ENCODE results near the gene MYH11. TPM values are rescaled to one million over a fixed set of nuclear protein-coding genes. Genes with fewer than 3 reads are reported as not detected.
A peak's percentile ranks its signal among the peaks of the same experiment; 100 is the strongest.

The MYH11 gene
- total and polyA plus RNA-seq, 10 donors = 9.6 to 135 (median 110) TPM

DNA sequence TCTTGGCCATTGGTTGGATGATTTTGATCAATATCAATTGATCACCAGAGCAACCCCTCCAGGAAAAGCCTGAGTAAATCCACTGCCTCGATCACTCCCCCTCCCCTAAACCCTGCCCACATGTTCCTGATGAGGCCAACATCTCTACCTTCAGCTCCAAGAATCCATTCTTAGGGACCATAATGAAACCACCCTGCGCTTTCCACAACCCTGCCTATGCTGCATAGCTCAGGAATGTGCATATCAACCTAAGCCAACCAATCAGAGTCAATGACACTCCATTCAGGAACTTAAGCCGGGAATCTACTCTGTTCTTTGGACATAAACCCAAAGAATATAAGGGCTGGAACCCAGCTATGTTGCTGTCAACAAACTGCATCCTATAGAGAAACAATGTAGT lies 86.3 kb downstream of the MYH11 start:
- Histone ChIP-seq H3K4me3 (no peak overlapping the region), H3K27ac (peak overlapping the region in 6 of 8 donors; percentile 15 to 74 (median 54)), H3K4me1 (peaks cover 0 to 9% (median 3%) of the 10 kb centered on the region in 6 donors), H3K36me3 (no peaks in the 10 kb centered on the region), H3K9me3 (peaks cover 0 to 5% (median 0%) of the 10 kb centered on the region in 8 donors), H3K27me3 (replicated peaks in 1 of 7) (no peaks in the 10 kb centered on the region)
- intact Hi-C loops (cut with DNase I; ENCODE audit: low total_unique reads) = no loop called here
- no peak for DNase-seq
- TF ChIP-seq POLR2AphosphoS5 (IDR thresholded peaks at IDR 0.05) = no peak
- TF ChIP-seq, protein P1, sequence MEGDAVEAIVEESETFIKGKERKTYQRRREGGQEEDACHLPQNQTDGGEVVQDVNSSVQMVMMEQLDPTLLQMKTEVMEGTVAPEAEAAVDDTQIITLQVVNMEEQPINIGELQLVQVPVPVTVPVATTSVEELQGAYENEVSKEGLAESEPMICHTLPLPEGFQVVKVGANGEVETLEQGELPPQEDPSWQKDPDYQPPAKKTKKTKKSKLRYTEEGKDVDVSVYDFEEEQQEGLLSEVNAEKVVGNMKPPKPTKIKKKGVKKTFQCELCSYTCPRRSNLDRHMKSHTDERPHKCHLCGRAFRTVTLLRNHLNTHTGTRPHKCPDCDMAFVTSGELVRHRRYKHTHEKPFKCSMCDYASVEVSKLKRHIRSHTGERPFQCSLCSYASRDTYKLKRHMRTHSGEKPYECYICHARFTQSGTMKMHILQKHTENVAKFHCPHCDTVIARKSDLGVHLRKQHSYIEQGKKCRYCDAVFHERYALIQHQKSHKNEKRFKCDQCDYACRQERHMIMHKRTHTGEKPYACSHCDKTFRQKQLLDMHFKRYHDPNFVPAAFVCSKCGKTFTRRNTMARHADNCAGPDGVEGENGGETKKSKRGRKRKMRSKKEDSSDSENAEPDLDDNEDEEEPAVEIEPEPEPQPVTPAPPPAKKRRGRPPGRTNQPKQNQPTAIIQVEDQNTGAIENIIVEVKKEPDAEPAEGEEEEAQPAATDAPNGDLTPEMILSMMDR (IDR thresholded peaks at IDR 0.05 in 8 of 11, conservative IDR thresholded peaks at IDR 0.05 in 3 of 11) = no peak
- TF ChIP-seq POLR2A (IDR thresholded peaks at IDR 0.05) = no peak
- 66 to 82% (median 78%) methylated on average over 3 of the region's 3 CpGs for WGBS, 5 donors

DNA sequence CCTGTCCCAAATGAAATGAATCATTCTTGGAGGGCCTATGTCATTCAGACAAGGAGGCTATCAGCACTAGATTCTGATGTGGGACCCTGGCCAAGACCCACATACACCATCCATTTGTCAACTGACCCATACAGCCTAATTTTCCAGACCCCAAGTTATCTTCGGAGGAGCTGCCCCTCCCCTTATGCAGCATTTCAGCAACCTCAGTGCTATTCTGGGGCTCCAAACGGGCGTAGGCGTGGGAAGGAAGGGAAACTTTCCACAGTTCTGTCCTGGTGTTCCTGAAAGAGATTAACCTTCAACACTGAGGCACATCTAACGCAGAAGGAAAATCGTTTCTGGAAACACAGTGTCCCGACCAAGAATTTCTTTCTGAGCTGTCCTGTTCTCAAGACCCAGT lies 86.7 kb downstream of the MYH11 start:
- Histone ChIP-seq H3K9me3 (peaks cover 0 to 5% (median 0%) of the 10 kb centered on the region in 8 donors), H3K27ac (peak overlapping the region in 6 of 8 donors; percentile 15 to 74 (median 54)), H3K36me3 (no peaks in the 10 kb centered on the region), H3K4me1 (peaks cover 0 to 9% (median 3%) of the 10 kb centered on the region in 6 donors), H3K27me3 (replicated peaks in 1 of 7) (no peaks in the 10 kb centered on the region), H3K4me3 (no peak overlapping the region)
- intact Hi-C loops (cut with DNase I; ENCODE audit: low total_unique reads) = no loop called here
- WGBS, 5 donors = 50 to 78% (median 65%) methylated on average over 7 of the region's 7 CpGs
- TF ChIP-seq POLR2AphosphoS5 (IDR thresholded peaks at IDR 0.05) (peak in 1 of 3 donors; percentile 56), POLR2A (IDR thresholded peaks at IDR 0.05) (no peak)
- DNase-seq = no peak

DNA sequence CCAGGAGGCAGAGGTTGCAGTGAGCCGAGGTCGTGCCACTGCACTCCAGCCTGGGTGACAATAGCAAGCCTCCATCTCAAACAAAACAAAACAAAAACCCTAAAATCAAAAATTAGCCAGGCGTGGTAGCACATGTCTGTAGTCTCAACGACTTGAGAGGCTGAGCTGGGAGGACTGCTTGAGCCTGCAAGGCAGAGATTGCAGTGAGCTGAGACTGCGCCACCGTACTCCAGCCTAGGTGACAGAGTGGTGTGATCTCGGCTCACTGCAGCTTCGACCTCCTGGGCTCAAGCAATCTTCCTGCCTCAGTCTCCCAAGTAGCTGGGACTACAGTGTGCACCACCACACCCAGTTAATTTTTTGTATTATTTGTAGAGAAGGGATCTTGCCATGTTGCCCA lies 87.6 kb downstream of the MYH11 start:
- intact Hi-C loops (cut with DNase I; ENCODE audit: low total_unique reads) = no loop called here
- DNase-seq = no peak
- H3K27me3 ChIP-seq (replicated peaks in 1 of 7) = no peaks in the 10 kb centered on the region
- TF ChIP-seq, protein P1 (IDR thresholded peaks at IDR 0.05 in 8 of 11, conservative IDR thresholded peaks at IDR 0.05 in 3 of 11) = no peak
- TF ChIP-seq POLR2AphosphoS5 (IDR thresholded peaks at IDR 0.05) (no peak), POLR2A (IDR thresholded peaks at IDR 0.05) (no peak)
- H3K4me1 ChIP-seq = peaks cover 0 to 9% (median 3%) of the 10 kb centered on the region in 6 donors
- H3K36me3 ChIP-seq = no peaks in the 10 kb centered on the region
- 89 to 95% (median 92%) methylated on average over 8 of the region's 8 CpGs for WGBS, 5 donors
- peaks cover 0 to 5% (median 0%) of the 10 kb centered on the region in 8 donors for H3K9me3 ChIP-seq
- H3K27ac ChIP-seq = peak overlapping the region in 3 of 8 donors; percentile 32 to 44 (median 40)
- H3K4me3 ChIP-seq = no peak overlapping the region

DNA sequence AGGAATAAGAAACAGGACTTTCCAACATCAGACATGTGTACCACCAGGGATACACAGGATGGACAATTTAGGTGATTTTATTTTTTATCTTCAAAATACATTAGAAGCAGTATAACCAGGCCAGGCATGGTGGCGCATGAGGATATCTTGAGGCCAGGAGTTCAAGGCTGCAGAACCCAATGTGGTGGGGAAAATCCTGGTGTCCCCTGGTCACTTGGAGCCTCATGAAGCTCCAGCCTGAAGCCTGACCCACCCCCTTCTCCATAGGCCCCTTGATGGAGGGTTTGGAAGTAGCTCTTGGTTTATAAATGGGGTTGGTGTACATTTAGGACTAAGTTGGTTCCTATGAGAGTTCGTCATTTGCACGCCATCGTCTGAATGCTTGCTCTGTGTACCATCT lies 88.6 kb downstream of the MYH11 start:
- Histone ChIP-seq H3K4me1 (peaks cover 0 to 9% (median 3%) of the 10 kb centered on the region in 6 donors), H3K9me3 (peaks cover 0 to 5% (median 0%) of the 10 kb centered on the region in 8 donors), H3K27me3 (replicated peaks in 1 of 7) (peaks cover 0 to under 1% (median 0%) of the 10 kb centered on the region in 7 donors), H3K27ac (no peak overlapping the region), H3K36me3 (no peaks in the 10 kb centered on the region), H3K4me3 (no peak overlapping the region)
- intact Hi-C loops (cut with DNase I; ENCODE audit: low total_unique reads) = no loop called here
- 93 to 97% (median 95%) methylated on average over 4 of the region's 4 CpGs for WGBS, 5 donors
- no peak for TF ChIP-seq POLR2AphosphoS5 (IDR thresholded peaks at IDR 0.05)
- TF ChIP-seq, protein P1 (IDR thresholded peaks at IDR 0.05 in 8 of 11, conservative IDR thresholded peaks at IDR 0.05 in 3 of 11) = no peak
- no peak for TF ChIP-seq POLR2A (IDR thresholded peaks at IDR 0.05)
- DNase-seq = no peak

All from spleen (tissue), 11 donors.